ENCODE results near the gene TSPEAR. TPM values are rescaled to one million over a fixed set of nuclear protein-coding genes. Genes with fewer than 3 reads are reported as not detected.

Gene TSPEAR
- total and polyA plus RNA-seq, 10 donors: 0.02 to 0.22 (median 0.03) TPM; not detected in 7

- Histone ChIP-seq H3K27ac (peak overlapping the region in 1 of 8 donors; percentile 15), H3K36me3 (no peaks in the 10 kb centered on the region), H3K4me3 (no peak overlapping the region), H3K27me3 (replicated peaks in 1 of 7) (peaks cover 0 to 47% (median 0%) of the 10 kb centered on the region in 7 donors), H3K9me3 (peaks cover 0 to 25% (median 21%) of the 10 kb centered on the region in 8 donors), H3K4me1 (peaks cover 0 to 17% (median 2%) of the 10 kb centered on the region in 6 donors)
- 87 to 88% (median 88%) methylated on average over 15 to 16 of the region's 16 CpGs for WGBS, 5 donors
- DNase-seq: peak; percentile 21
- no peak for TF ChIP-seq POLR2AphosphoS5 (IDR thresholded peaks at IDR 0.05)
- no peak for TF ChIP-seq CTCF (IDR thresholded peaks at IDR 0.05 in 8 of 11, conservative IDR thresholded peaks at IDR 0.05 in 3 of 11)
- no peak for TF ChIP-seq POLR2A (IDR thresholded peaks at IDR 0.05)
- intact Hi-C loops (cut with DNase I; ENCODE audit: low total_unique reads): no loop called here
Measured at GRCh38 chr21:44495611-44496563, 215.5 kb downstream of the TSPEAR start.

- Histone ChIP-seq H3K27me3 (replicated peaks in 1 of 7) (peaks cover 0 to 43% (median 0%) of the 10 kb centered on the region in 7 donors), H3K9me3 (peaks cover 0 to 25% (median 21%) of the 10 kb centered on the region in 8 donors), H3K27ac (peak overlapping the region in 1 of 8 donors; percentile 15), H3K4me3 (no peak overlapping the region), H3K36me3 (no peaks in the 10 kb centered on the region), H3K4me1 (peaks cover 0 to 17% (median 2%) of the 10 kb centered on the region in 6 donors)
- DNase-seq: peak; percentile 54
- 52 to 74% (median 68%) methylated on average over 13 of the region's 13 CpGs for WGBS, 5 donors
- intact Hi-C loops (cut with DNase I; ENCODE audit: low total_unique reads): no loop called here
- TF ChIP-seq CTCF (IDR thresholded peaks at IDR 0.05 in 8 of 11, conservative IDR thresholded peaks at IDR 0.05 in 3 of 11): no peak
- no peak for TF ChIP-seq POLR2A (IDR thresholded peaks at IDR 0.05)
- peak; percentile 21 to 65 (median 29) for TF ChIP-seq POLR2AphosphoS5 (IDR thresholded peaks at IDR 0.05)
Measured at GRCh38 chr21:44494956-44495355, 216.4 kb downstream of the TSPEAR start.

GRCh38 chr21:44494418-44494817 lies 217.0 kb downstream of the TSPEAR start:
- Histone ChIP-seq H3K4me1 (peaks cover 0 to 17% (median 2%) of the 10 kb centered on the region in 6 donors), H3K27me3 (replicated peaks in 1 of 7) (peaks cover 0 to 38% (median 0%) of the 10 kb centered on the region in 7 donors), H3K27ac (peak overlapping the region in 1 of 8 donors; percentile 15), H3K9me3 (peaks cover 0 to 25% (median 21%) of the 10 kb centered on the region in 8 donors), H3K36me3 (no peaks in the 10 kb centered on the region), H3K4me3 (no peak overlapping the region)
- peak; percentile 24 for DNase-seq
- TF ChIP-seq POLR2A (IDR thresholded peaks at IDR 0.05): no peak
- TF ChIP-seq POLR2AphosphoS5 (IDR thresholded peaks at IDR 0.05): no peak
- no peak for TF ChIP-seq CTCF (IDR thresholded peaks at IDR 0.05 in 8 of 11, conservative IDR thresholded peaks at IDR 0.05 in 3 of 11)
- intact Hi-C loops (cut with DNase I; ENCODE audit: low total_unique reads): no loop called here
- WGBS, 5 donors: 91 to 95% (median 93%) methylated on average over 17 of the region's 17 CpGs

Measured in spleen (tissue), 11 donors.